ENCODE measurements around the gene PTPN6. TPM values are rescaled to one million over a fixed set of nuclear protein-coding genes. Genes with fewer than 3 reads are reported as not detected.

PTPN6 gene
- total and polyA plus RNA-seq, 2 of the 8 experiments (the other 6 are each of a cell fraction or from before 2014, with no cell fraction given): 16.3 to 28.4 TPM

GRCh38 chr12:6905414-6906040 is 45.6 kb upstream of the PTPN6 start:
- no peaks in the 10 kb centered on the region for H3K36me3 ChIP-seq (ENCODE audit: control insufficient read depth in 2 of 4, insufficient read depth in 4 of 4, low read length in 3 of 4)
- no peaks in the 10 kb centered on the region for H3K9me3 ChIP-seq (ENCODE audit: insufficient read depth in 2 of 2, low read depth in 1 of 2, low read length in 1 of 2)
- H4K91ac ChIP-seq (replicated peaks; ENCODE audit: insufficient read length, low read length): no peak overlapping the region
- FAIRE-seq: no peak
- no peaks in the 10 kb centered on the region for H4K20me1 ChIP-seq (replicated peaks in 1 of 2; ENCODE audit: control insufficient read depth in 1 of 2, insufficient read depth in 2 of 2, low read length in 2 of 2)
- H3K23ac ChIP-seq (ENCODE audit: insufficient read length): no peak overlapping the region
- H3K18ac ChIP-seq (ENCODE audit: extremely low read depth, low read length): no peak overlapping the region
- no peaks in the 10 kb centered on the region for H3K79me1 ChIP-seq (ENCODE audit: low read depth, low read length)
- no peak overlapping the region for H2AK5ac ChIP-seq (ENCODE audit: low read depth, low read length)
- ChIA-PET CTCF (ENCODE audit: partially characterized antibody) (interaction anchor here (0.6 to 13.0 kb wide), 11 partner anchors 13 to 239 kb away, joined by 3 to 74 read pairs (median 7); partner anchors contain the start of genes ATN1, ENO2 and SPSB2), POLR2A (ENCODE audit: partially characterized antibody) (interaction anchor here (0.7 to 39.6 kb wide), 11 partner anchors 8 to 145 kb away, joined by 3 to 1027 read pairs (median 18); partner anchors contain the start of genes ATN1, C12orf57, ENO2 and PTPN6)
- peak overlapping the region in 3 of 4 experiments; percentile 60 to 77 (median 76); a peak in 5 of 7 replicates for H3K9ac ChIP-seq (replicated peaks in 1 of 4; ENCODE audit: extremely low read depth in 1 of 4, low read depth in 3 of 4, low read length in 3 of 4)
- H4K5ac ChIP-seq (ENCODE audit: insufficient read length, low read depth, low read length): no peak overlapping the region
- H3K27ac ChIP-seq (ENCODE audit: low read depth, low read length): peak overlapping the region; percentile 76; the same call in 1 of the 2 replicates
- H3K4me1 ChIP-seq (replicated peaks in 1 of 4; ENCODE audit: control insufficient read depth in 3 of 4, insufficient read depth in 4 of 4, low read length in 3 of 4): peaks cover 3 to 12% (median 7%) of the 10 kb centered on the region in 4 experiments; a peak in 5 of 7 replicates
- 62% methylated on average over 5 of the region's 5 CpGs; no CpG with 5 or more reads in 1 of the 2 experiments for WGBS, 2 experiments (ENCODE audit: extremely low coverage in 1 of 2, insufficient coverage in 1 of 2, insufficient read length in 1 of 2, insufficient replicate concordance in 2 of 2, low coverage in 1 of 2, low lambda C conversion rate in 2 of 2, missing lambda C conversion rate in 1 of 2)
- H2BK120ac ChIP-seq (replicated peaks; ENCODE audit: low read depth, low read length): no peak overlapping the region
- H3K56ac ChIP-seq (replicated peaks; ENCODE audit: insufficient read length, low read depth, low read length): no peak overlapping the region
- H2BK12ac ChIP-seq (ENCODE audit: low read depth, low read length): no peak overlapping the region
- no peak for DNase-seq (ENCODE audit: low read depth in 1 of 2, low spot score in 2 of 2)
- H2BK15ac ChIP-seq (ENCODE audit: low read length): 0 out of 2 replicates have a peak overlapping the region, but pooled peaks have one; percentile 22
- H3K79me2 ChIP-seq (ENCODE audit: control insufficient read depth in 1 of 2, insufficient read depth in 2 of 2, low read length in 2 of 2): no peaks in the 10 kb centered on the region
- TF ChIP-seq GTF2F1 (IDR thresholded peaks at IDR 0.05; ENCODE audit: borderline replicate concordance, low read depth, low read length) (no peak), GABPA (IDR thresholded peaks at IDR 0.05; ENCODE audit: borderline replicate concordance, insufficient read depth, low read length) (no peak), BRCA1 (IDR thresholded peaks at IDR 0.05; ENCODE audit: low read depth, low read length) (no peak), TCF12 (IDR thresholded peaks at IDR 0.05; ENCODE audit: low read depth, low read length) (no peak), MAFK (IDR thresholded peaks at IDR 0.05; ENCODE audit: low read depth, low read length) (no peak), TBP (IDR thresholded peaks at IDR 0.05; ENCODE audit: low read depth, low read length) (no peak), EGR1 (IDR thresholded peaks at IDR 0.05; ENCODE audit: borderline replicate concordance, low read depth, low read length) (no peak), EZH2 (IDR thresholded peaks at IDR 0.05; ENCODE audit: low read depth, low read length, severe bottlenecking) (no peak), CHD1 (IDR thresholded peaks at IDR 0.05; ENCODE audit: low read depth, low read length) (no peak)
- peak overlapping the region; percentile 84 to 95 for H3K4me2 ChIP-seq (ENCODE audit: insufficient read depth in 1 of 2, low read depth in 2 of 2, low read length in 2 of 2)
- H2BK5ac ChIP-seq (ENCODE audit: low read depth, low read length): peak overlapping the region; percentile 36
- H2AFZ ChIP-seq (ENCODE audit: low read length): no peak overlapping the region
- no peak overlapping the region for H3K4ac ChIP-seq (replicated peaks; ENCODE audit: insufficient read length, low read depth, low read length)
- H3K14ac ChIP-seq (ENCODE audit: insufficient read length): no peak overlapping the region
- H2BK20ac ChIP-seq (ENCODE audit: low read length): no peak overlapping the region
- peaks cover 3% of the 10 kb centered on the region; the same call in 1 of the 2 replicates for H3K23me2 ChIP-seq (ENCODE audit: low read depth, low read length)
- peak overlapping the region in 3 of 4 experiments; percentile 48 to 64 (median 56); a peak in 5 of 8 replicates for H3K4me3 ChIP-seq (ENCODE audit: extremely low read depth in 1 of 4, insufficient read depth in 2 of 4, low read depth in 3 of 4, low read length in 4 of 4)
- H3K27me3 ChIP-seq (replicated peaks in 1 of 4; ENCODE audit: control insufficient read depth in 3 of 4, extremely low read depth in 1 of 4, insufficient read depth in 3 of 4, low read length in 3 of 4): peaks cover 0 to 4% (median 0%) of the 10 kb centered on the region in 4 experiments; a peak in 4 of 7 replicates
- no peak overlapping the region for H4K8ac ChIP-seq (ENCODE audit: extremely low read depth, insufficient read depth, low read length)
